Measurements from ENCODE around the gene DNAJB4. TPM values are rescaled to one million over a fixed set of nuclear protein-coding genes. Genes with fewer than 3 reads are reported as not detected.

The DNAJB4 gene
- total RNA-seq, 1 experiment from 2014 or later = 23.4 TPM

- H3K4me1 Mint-ChIP-seq = peaks cover 35% of the 10 kb centered on the region
- no peak overlapping the region for H3K4me3 Mint-ChIP-seq
- ATAC-seq (no peak), DNase-seq (ENCODE audit: low spot score) (no peak)
- TF ChIP-seq ETV6 (CRISPR knock-in tag; IDR thresholded peaks at IDR 0.05) = no peak
- TF ChIP-seq IRF2 (CRISPR knock-in tag; IDR thresholded peaks at IDR 0.05; ENCODE audit: borderline replicate concordance, low read depth) = no peak
- no peak for TF ChIP-seq ZNF138 (CRISPR knock-in tag; conservative IDR thresholded peaks at IDR 0.05)
- TF ChIP-seq TCF7 (CRISPR knock-in tag; IDR thresholded peaks at IDR 0.05; ENCODE audit: low read depth) = no peak
- TF ChIP-seq CREB1 (CRISPR knock-in tag; IDR thresholded peaks at IDR 0.05) = no peak
- TF ChIP-seq NR3C1 (CRISPR knock-in tag; conservative IDR thresholded peaks at IDR 0.05; ENCODE audit: low read depth) = no peak
- TF ChIP-seq ZNF219 (CRISPR knock-in tag; IDR thresholded peaks at IDR 0.05; ENCODE audit: borderline replicate concordance) = no peak
- TF ChIP-seq HMGA2 (CRISPR knock-in tag; IDR thresholded peaks at IDR 0.05) = no peak
- no peak for TF ChIP-seq SMAD3 (CRISPR knock-in tag; IDR thresholded peaks at IDR 0.05; ENCODE audit: borderline replicate concordance)
- no peak for TF ChIP-seq FOXJ3 (CRISPR knock-in tag; IDR thresholded peaks at IDR 0.05; ENCODE audit: borderline replicate concordance)
- no peak for TF ChIP-seq NFE2L1 (CRISPR knock-in tag; IDR thresholded peaks at IDR 0.05)
- TF ChIP-seq CREM (CRISPR knock-in tag; IDR thresholded peaks at IDR 0.05) = no peak
- TF ChIP-seq ATF6 (CRISPR knock-in tag; IDR thresholded peaks at IDR 0.05) = no peak
- TF ChIP-seq, protein P1, sequence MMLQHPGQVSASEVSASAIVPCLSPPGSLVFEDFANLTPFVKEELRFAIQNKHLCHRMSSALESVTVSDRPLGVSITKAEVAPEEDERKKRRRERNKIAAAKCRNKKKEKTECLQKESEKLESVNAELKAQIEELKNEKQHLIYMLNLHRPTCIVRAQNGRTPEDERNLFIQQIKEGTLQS (CRISPR knock-in tag; conservative IDR thresholded peaks at IDR 0.05) = no peak
- no peak for TF ChIP-seq ESRRA (CRISPR knock-in tag; IDR thresholded peaks at IDR 0.05; ENCODE audit: borderline replicate concordance)
- no peak for TF ChIP-seq SMAD4 (CRISPR knock-in tag; IDR thresholded peaks at IDR 0.05)
- no peak for TF ChIP-seq CBFB (CRISPR knock-in tag; IDR thresholded peaks at IDR 0.05; ENCODE audit: low read depth)
- TF ChIP-seq ZNF317 (CRISPR knock-in tag; IDR thresholded peaks at IDR 0.05; ENCODE audit: borderline replicate concordance, low read depth) = no peak
- H3K27me3 Mint-ChIP-seq (ENCODE audit: low read depth) = no peaks in the 10 kb centered on the region
- H3K36me3 Mint-ChIP-seq = no peaks in the 10 kb centered on the region
- no peak overlapping the region; the same call in 1 of the 2 replicates for H3K27ac Mint-ChIP-seq
- H3K9me3 Mint-ChIP-seq = no peaks in the 10 kb centered on the region
- POLR2A ChIA-PET = interaction anchor here (0.6 kb wide), 1 partner anchor 70 kb away, joined by 3 read pairs; no protein-coding TSS in a partner anchor
- CTCF ChIA-PET = no interaction called here
Measured at GRCh38 chr1:78007677-78008341, 3.1 kb downstream of the DNAJB4 start.

DNA sequence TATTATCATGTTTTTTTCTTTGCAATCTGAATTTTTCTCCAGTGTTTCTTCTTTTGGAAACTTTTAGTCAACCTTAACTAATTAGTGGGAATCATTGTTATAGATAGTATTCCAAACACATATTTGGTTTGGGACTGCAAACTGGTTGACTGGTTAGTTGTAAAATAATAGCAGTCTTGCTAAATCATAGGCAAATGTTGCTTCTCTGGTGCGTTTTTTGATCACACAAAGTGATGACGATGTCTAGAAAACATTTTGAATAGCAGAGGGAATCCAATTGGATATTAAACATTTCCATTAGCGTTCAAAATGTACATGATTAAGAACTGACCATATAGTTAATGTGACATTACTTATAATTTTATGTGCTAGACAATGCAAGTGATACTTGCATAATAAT lies 4.5 kb downstream of the DNAJB4 start:
- ATAC-seq (no peak), DNase-seq (ENCODE audit: low spot score) (no peak)
- H3K27ac Mint-ChIP-seq = no peak overlapping the region
- H3K36me3 Mint-ChIP-seq = 0 out of 2 replicates have a peak, but pooled peaks cover 3% of the 10 kb centered on the region
- H3K9me3 Mint-ChIP-seq = no peaks in the 10 kb centered on the region
- no peak overlapping the region for H3K4me3 Mint-ChIP-seq
- ChIA-PET CTCF (no interaction called here), POLR2A (no interaction called here)
- H3K4me1 Mint-ChIP-seq = peaks cover 26% of the 10 kb centered on the region
- H3K27me3 Mint-ChIP-seq (ENCODE audit: low read depth) = no peaks in the 10 kb centered on the region
- TF ChIP-seq MAX (CRISPR knock-in tag; IDR thresholded peaks at IDR 0.05) = no peak
- TF ChIP-seq SP1 (CRISPR knock-in tag; conservative IDR thresholded peaks at IDR 0.05) = no peak
- TF ChIP-seq, protein P2, sequence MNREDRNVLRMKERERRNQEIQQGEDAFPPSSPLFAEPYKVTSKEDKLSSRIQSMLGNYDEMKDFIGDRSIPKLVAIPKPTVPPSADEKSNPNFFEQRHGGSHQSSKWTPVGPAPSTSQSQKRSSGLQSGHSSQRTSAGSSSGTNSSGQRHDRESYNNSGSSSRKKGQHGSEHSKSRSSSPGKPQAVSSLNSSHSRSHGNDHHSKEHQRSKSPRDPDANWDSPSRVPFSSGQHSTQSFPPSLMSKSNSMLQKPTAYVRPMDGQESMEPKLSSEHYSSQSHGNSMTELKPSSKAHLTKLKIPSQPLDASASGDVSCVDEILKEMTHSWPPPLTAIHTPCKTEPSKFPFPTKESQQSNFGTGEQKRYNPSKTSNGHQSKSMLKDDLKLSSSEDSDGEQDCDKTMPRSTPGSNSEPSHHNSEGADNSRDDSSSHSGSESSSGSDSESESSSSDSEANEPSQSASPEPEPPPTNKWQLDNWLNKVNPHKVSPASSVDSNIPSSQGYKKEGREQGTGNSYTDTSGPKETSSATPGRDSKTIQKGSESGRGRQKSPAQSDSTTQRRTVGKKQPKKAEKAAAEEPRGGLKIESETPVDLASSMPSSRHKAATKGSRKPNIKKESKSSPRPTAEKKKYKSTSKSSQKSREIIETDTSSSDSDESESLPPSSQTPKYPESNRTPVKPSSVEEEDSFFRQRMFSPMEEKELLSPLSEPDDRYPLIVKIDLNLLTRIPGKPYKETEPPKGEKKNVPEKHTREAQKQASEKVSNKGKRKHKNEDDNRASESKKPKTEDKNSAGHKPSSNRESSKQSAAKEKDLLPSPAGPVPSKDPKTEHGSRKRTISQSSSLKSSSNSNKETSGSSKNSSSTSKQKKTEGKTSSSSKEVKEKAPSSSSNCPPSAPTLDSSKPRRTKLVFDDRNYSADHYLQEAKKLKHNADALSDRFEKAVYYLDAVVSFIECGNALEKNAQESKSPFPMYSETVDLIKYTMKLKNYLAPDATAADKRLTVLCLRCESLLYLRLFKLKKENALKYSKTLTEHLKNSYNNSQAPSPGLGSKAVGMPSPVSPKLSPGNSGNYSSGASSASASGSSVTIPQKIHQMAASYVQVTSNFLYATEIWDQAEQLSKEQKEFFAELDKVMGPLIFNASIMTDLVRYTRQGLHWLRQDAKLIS (CRISPR knock-in tag; IDR thresholded peaks at IDR 0.05; ENCODE audit: borderline replicate concordance) = no peak
- TF ChIP-seq PRDM15 (CRISPR knock-in tag; IDR thresholded peaks at IDR 0.05) = no peak
- TF ChIP-seq, protein P3, sequence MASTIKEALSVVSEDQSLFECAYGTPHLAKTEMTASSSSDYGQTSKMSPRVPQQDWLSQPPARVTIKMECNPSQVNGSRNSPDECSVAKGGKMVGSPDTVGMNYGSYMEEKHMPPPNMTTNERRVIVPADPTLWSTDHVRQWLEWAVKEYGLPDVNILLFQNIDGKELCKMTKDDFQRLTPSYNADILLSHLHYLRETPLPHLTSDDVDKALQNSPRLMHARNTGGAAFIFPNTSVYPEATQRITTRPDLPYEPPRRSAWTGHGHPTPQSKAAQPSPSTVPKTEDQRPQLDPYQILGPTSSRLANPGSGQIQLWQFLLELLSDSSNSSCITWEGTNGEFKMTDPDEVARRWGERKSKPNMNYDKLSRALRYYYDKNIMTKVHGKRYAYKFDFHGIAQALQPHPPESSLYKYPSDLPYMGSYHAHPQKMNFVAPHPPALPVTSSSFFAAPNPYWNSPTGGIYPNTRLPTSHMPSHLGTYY (CRISPR knock-in tag; IDR thresholded peaks at IDR 0.05) = no peak
- TF ChIP-seq, protein P1 (CRISPR knock-in tag; conservative IDR thresholded peaks at IDR 0.05) = no peak
- no peak for TF ChIP-seq SMAD4 (CRISPR knock-in tag; IDR thresholded peaks at IDR 0.05)
- TF ChIP-seq ZNF219 (CRISPR knock-in tag; IDR thresholded peaks at IDR 0.05; ENCODE audit: borderline replicate concordance) = no peak
